HG03064 (cell line): Measurements from ENCODE around the gene ZNF614.
A peak's percentile ranks its signal among the peaks of the same experiment; 100 is the strongest.
"Not testable (repeated sequence)": the region's sequence is repeated elsewhere in the genome, so short reads cannot be mapped to it uniquely, and the experiment has no call there.

ENCODE experiments used
- ATAC-seq: cut with Tn5 transposase; IDR thresholded peaks from one replicate; pipeline ENCODE4 v1.9.1; 2021; ENCODE audit warnings: low read depth; ENCODE audit not compliant: unreplicated experiment

The ZNF614 gene

DNA sequence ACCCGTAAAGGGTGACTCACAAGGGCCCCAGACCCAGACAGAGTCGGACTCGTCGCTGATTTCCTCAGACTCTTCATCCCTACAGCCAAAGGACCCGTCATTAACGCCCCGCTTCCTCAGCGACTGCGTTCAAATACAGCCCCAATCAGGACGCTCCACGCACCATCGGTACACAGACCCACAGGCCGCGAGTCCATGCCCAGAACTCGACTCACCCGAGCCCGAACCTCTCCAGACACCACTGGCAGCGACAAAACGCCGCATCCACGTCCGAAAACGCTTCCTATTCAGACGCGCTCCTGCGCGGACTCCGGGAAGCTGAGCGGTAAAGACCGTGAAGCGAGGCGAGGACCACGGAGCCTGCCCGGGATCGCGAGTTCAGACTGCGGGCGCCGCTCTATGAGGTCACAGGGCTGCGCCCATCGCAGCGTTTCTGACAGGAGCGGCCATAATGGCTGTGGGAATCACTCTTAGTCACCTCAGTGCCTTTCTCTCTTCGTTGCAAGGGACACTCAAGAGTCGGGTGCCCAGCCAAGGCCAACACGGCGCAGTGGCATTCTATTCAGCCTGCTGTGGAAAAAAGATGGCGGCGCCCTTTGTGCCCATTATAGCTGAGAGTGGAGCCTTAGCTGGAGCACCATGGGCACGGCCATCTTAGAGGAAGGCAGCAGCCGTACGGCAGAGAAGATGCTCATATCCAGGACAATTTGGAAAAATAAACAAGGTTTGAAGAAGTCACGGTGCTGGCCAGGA is at the start of gene ZNF614:
Gene ZNF614, minus strand, starts transcription at position 353 of the 753 bp plus-strand sequence. CDS start 2,634 bp downstream, outside the sequence.
- ATAC-seq, result peak; percentile 83

DNA sequence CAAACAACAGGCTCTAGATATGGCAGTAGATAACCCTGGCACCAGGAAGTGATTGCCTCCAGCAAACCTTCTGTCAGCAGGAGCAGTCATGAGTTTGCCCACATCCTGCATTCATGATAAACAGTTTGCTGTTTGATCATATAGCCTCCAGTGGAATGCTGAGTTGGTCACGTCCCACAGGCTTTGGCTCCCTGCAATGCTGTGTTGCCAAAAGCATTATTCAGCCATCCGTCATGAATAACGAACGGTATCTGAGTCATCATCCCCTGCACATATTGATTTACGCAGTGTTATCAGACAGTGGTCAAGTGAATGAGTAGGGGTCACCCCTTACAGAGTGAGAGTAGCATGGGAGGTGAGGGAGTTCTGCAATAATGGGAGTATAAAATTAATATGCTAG is 42.3 kb upstream of the ZNF614 start:
- no peak for ATAC-seq

DNA sequence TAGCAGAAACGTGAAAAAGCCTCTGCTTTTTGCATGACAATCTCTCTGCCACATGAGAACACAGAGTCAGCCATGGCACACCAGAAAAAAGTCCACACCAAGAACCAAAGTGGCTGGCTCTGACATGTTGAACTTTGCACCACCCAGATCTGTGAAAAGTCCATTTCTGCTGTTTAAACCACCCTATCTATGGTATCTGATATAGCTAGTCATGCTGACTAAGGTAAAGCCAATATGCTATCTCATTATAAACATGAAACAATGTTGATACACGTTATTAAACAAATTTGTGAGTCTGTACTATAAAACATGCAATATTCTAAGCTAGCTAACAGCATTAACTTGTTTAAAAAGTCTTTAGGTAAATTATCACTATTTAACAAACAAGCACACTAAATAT is 41.5 kb upstream of the ZNF614 start:
- ATAC-seq, result no peak

DNA sequence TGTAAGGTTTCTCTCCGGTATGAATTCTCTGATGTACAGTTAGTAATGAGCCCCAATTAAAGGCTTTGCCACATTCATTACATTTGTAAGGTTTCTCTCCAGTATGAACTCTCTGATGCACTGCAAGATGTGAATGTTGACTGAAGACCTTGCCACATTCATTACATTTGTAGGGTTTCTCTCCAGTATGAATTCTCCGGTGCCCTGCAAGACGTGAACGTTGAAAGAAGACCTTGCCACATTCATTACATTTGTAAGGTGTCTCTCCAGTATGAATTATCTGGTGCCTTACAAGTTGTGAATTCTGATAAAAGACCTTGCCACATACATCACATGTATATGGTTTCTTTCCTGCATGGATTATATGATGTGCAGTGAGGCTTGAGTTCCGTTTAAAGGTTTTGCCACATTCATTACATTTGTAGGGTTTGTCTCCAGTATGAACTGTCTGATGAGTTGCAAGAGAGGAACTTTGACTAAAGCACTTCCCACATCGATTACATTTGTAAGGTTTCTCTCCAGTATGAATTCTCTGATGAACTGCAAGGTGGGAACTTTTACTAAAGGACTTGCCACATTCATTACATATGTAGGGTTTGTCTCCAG is 38.2 kb upstream of the ZNF614 start:
- ATAC-seq, result no peak

DNA sequence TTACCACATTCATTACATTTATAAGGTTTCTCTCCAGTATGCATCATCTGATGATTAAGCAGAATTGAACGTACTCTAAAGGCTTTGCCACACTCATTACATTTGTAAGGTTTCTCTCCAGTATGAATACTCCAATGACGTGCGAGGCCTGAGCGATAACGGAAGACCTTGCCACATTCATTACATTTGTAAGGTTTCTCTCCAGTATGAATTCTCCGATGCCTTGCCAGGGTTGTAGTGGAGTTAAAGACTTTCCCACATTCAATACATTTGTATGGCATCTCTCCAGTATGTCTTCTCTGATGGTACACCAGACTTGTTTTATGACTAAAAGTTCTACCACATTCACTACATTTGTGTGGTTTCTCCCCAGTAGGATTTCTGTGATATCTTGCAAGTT is 37.2 kb upstream of the ZNF614 start:
- ATAC-seq, result no peak

DNA sequence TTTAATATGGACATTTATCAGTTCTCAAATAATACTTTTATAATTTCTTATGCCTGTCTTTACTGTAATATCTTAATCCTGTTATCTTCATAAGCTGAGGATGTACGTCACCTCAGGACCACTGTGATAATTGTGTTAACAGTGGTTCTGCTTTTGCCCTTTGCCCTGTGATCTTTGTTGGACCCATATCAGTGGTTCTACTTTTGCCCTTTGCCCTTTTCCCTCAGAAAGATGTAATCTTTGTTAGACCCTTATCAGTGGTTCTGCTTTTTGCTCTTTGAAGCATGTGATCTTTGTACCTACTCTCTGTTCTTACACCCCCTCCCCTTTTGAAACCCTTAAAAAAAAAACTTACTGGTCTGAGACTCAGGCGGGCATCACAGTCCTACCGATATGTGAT is 28.3 kb upstream of the ZNF614 start:
- not testable (repeated sequence) for ATAC-seq

DNA sequence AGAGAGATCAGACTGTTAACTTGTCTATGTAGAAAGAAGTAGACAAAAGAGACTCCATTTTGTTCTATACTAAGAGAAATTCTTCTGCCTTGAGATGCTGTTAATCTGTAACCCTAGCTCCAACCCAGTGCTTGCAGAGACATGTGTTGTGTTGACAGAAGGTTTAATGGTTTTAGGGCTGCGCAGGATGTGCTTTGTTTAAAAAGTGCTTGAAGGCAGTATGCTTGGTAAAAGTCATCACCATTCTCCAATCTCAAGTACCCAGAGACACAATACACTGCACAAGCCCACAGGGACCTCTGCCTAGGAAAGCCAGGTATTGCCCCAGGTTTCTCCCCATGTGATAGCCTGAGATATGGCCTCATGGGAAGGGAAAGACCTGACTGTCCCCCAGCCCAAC is 23.6 kb upstream of the ZNF614 start:
- ATAC-seq, result not testable (repeated sequence)

DNA sequence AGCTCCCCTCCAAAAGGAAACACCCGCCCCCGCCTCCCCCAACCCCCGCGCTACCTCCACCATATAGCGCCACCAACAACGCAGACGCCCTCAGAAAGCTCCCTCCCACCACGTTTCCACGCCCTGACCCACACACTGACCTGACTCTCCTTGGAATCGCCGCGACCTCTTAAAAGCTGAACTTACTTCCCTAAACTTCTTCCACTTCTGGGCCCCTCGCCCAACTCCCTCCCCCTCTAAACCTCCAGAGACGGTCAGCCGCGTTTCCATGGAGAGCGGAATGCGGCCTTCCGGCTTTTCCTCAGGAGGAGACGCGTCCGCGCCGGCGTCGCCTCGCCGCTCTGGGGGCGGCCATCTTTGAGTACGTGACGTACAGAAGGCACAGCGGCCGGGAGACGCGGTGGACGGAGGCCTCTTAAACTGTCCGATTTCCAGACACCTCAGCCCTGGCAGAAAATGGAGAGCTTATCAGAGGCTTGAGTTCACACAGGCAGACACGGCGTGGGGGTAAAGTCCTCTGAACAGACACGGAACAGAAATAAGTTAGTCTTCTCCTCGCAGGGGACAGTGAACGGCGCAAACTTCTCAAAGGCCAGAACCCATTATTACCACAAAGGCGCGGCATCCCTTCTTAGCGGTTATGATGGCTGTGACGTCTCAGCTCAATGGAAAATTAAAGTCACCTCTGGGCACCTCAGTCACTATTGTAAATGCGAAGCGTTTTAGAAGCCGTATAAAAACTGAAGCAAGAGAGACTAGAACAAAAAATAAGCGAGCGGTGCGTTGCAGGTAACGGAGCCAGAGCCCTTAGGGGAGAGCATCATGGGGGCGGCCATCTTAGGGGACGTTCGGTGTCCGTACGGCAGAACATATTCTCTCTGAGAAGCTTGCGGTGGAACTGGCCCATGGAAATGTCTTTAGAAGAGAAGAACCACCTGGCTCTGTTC is 20.6 kb upstream of the ZNF614 start, which contains the start of gene ZNF432:
Gene ZNF432, minus strand, starts transcription at position 284 of the 947 bp plus-strand sequence. CDS start 1,970 bp downstream, outside the sequence.
- peak; percentile 85 for ATAC-seq

DNA sequence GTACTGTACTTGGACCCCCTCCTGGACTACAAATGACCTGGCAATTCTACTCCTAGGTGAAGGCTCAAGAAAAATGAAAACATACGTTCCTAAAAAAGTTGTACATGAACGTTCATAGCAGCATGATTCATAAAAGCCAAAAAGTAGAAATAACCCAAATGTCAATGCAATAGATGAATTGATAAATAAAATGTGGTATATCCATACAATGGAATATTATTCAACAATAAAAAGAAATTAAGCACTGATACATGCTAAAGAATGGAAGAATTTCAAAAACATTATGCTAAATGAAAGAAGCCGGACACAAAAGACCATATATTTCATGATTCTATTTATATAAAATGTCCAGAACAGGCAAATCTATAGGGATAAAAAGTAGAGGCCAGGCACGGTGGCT is 11.0 kb upstream of the ZNF614 start:
- no peak for ATAC-seq

DNA sequence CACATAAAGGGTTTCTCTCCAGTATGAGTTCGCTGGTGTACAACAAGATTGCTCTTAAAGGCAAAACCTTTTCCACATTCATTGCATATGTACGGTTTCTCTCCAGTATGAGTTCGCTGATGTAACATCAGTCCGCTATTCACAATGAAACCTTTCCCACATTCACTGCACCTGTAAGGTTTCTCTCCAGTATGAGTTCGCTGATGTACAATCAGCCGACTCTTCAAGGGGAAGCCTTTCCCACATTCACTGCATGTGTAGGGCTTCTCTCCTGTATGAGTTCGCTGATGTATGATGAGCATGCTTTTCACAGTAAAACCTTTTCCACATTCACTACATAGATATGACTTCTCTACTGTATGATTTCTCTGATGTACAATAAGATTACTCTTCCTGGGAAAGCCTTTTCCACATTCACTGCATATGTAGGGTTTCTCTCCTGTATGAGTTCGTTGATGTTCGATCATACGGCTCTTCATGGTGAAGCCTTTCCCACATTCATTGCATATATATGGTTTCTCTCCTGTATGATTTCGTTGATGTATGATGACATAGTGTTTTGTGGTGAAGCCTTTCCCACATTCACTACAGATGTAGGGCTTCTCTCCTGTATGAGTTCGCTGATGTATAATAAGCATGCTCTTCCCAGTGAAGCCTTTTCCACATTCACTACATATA is 6.0 kb upstream of the ZNF614 start:
- no peak for ATAC-seq

DNA sequence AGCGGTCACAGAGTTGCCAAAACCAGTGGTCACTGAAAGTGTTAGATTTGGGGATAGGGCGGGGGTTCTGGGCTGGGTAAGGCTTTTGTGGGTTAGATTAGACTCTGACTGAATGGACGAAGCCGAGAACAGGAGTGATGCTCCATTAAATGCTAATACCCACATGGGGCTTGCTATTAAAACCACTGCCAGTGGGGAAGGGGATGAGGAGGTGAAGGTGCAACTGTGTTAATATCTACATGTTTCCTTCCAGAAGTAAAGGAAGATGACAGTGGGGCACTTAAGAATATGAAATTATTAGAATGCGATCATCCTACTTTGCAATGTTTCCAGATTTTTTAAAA is 573 bp upstream of the ZNF614 start:
- ATAC-seq, result peak; percentile 21

DNA sequence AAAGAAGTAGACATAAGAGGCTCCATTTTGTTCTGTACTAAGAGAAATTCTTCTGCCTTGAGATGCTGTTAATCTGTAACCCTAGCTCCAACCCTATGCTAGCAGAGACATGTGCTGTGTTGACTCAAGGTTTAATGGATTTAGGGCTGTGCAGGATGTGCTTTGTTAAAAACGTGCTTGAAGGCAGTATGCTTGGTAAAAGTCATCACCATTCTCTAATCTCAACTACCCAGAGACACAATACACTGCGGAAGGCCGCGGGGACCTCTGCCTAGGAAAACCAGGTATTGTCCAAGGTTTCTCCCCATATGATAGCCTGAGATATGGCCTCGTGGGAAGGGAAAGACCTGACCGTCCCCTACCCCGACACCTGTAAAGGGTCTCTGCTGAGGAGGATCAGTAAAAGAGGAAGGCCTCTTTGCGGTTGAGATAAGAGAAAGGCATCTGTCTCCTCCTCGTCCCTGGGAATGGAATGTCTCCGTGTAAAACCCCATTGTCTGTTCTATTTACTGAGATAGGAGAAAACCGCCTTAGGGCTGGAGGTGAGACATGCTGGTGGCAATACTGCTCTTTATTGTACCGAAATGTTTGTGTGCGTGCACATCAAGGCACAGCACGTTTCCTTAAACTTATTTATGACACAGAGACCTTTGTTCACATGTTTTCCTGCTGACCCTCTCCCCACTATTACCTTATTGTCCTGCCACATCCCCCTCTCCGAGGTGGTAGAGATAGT is 1.8 kb downstream of the ZNF614 start:
- ATAC-seq, result not testable (repeated sequence)

DNA sequence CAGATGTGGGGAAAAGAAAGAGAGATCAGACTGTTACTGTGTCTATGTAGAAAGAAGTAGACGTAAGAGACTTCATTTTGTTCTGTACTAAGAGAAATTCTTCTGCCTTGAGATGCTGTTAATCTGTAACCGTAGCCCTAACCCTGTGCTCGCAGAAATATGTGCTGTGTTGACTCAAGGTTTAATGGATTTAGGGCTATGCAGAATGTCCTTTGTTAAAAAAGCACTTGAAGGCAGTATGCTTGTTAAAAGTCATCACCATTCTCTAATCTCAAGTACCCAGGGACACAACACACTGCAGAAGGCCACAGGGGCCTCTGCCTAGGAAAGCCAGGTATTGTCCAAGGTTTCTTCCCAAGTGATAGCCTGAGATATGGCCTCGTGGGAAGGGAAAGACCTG is 3.7 kb downstream of the ZNF614 start:
- not testable (repeated sequence) for ATAC-seq

DNA sequence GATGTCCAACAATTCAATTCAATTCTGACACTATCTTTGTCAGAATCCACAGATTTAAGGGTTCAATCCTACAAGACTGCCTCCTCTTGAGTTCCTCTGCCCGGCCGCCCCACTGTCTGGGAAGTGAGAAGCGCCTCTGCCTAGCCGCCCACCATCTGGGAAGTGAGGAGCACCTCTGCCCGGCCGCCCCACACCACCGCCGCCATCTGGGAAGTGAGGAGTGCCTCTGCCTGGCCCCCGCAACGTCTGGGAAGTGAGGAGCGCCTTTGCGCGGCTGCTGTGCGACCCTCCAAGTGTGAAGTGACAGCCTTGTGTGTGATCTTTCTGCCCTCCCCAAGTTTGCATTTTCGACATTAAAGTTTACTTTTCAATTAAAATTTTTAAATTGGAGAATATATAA is 6.0 kb downstream of the ZNF614 start:
- no peak for ATAC-seq

DNA sequence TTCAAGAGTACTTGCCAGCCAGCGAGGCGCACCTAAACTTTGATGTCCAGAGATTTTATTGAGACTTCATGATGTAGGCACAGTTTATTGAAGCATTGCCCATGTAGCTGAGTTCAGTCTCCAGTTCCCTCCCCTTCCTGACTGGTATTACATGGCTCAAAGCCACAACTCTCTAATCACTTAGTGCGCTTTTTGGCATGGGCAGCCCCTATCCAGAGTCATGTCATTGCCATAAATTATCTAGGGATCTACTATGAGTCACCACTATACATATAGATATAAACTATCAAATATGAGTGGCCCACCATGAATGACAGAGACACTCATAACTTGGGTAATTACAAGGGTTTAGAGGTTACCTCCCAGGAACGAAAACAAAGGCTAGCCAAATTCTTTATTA is 7.7 kb downstream of the ZNF614 start:
- no peak for ATAC-seq

DNA sequence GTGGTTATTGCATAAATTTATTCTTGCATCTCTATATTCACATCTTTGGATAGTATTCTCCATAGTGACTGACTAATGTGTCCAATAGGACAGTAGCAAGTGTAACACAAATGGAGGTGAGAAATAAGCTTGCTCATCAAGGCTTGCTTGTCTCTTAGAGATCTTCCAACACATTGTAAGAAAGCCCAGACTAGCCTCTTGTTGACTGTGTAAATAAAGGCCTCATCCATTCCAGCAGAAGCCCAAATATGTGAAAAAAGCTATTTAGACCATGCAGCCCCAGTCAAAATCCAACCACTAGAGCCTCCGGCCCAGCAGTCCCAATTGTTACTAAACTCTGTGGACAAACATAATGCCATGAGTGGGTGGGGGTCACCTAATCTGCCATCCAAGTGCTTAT is 17.5 kb downstream of the ZNF614 start:
- no peak for ATAC-seq

DNA sequence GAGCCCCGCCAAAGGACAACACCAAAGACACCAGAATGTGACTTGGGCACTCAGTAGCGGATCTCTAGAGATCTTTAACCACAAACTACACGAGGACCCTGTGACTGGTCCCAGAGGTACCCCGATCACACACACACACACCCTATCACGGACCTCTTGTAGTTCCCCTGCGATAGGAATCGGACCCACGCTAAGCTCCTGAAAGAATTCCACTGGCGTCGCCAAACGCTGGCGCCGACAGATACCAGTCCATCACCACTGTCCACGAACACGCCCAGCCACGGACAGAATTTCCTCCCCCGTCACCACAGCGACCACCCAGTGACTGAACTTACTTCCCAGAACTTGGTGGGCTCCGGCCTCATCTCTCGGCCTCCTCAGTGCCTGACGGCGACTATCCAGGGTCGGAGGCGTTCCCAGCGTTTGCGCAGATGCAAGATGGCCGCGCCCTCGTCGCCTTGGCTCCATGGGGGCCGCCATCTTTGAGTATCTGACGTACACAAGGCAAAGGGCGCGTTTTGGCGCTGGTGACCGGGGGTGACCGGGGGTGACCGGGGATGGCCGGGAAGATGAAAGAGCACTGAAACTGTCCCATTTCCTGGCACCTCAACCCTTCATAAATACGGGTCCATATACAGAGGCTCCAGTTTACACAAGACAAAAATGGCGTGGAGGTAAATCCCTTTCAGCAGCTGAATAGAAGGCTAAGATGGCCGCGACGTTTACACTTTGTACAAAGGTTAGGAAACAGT is 20.2 kb downstream of the ZNF614 start, which contains the start of gene ZNF615:
Gene ZNF615, minus strand, starts transcription at position 406 of the 752 bp plus-strand sequence. CDS start 4,500 bp downstream, outside the sequence.
- peak; percentile 67 for ATAC-seq

DNA sequence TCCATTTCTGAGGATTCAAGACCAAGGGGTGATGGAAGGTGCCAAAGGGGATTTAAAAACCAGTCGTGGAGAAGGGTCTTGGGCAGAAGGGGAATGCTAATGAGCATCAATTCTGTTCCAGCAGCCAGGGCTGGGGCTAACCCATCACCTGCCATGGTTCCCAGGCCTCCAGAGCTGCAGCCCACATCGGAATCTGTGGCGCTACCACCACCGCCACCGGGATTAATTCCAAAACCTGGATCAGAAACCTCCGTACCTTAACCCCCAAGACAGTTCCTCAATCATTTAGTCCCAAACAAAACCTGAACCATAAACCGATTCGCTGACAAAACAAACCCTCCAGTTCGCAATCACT is 20.8 kb downstream of the ZNF614 start:
- ATAC-seq, result no peak

DNA sequence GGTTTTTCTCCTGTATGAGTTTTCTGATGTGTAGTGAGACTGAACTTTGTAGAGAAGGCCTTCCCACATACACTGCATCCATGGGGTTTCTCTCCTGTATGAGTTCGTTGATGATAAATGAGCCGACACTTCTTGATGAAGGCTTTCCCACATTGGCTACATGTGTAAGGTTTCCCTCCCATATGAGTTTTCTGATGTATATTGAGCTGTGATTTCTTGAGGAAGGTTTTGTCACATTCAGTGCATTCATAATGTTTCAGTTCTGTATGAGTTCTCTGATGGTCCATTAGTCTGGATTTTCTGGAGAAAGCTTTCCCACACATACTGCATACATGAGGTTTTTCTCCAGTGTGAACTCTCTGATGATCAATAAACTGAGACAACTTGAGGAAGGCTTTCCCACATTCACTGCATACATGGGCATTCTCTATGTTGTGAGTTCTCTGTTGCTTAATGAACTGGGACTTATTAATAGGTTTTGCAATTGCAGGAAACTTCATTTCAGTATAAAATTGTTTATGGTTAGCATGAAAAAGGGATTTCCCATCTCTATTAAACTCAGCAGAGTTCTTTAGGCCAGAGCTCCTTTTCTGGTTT is 34.0 kb downstream of the ZNF614 start:
- no peak for ATAC-seq
